HL-60 (cell line): ENCODE measurements around the gene THBS3.

Experiments
- CTCF ChIP-seq: IDR thresholded peaks from one replicate; pipeline ENCODE4 v1.5.1; 2011; ENCODE audit warnings: low read length, control low read depth, inconsistent platforms; ENCODE audit not compliant: insufficient read depth
- GABPA ChIP-seq: IDR thresholded peaks from 2 replicates; pipeline ENCODE4 v1.6.1; 2012; ENCODE audit warnings: low read depth
- POLR2AphosphoS5 ChIP-seq: IDR thresholded peaks from 2 replicates; pipeline ENCODE4 v1.6.1; 2012; ENCODE audit warnings: low read depth

GRCh38 chr1:155185783-155186066 lies 22.0 kb downstream of the THBS3 start:
- TF ChIP-seq POLR2AphosphoS5 (no peak), CTCF (no peak), GABPA (no peak)
